Activated naive CD4-positive, alpha-beta T cell treated with anti-CD3 and anti-CD28 coated beads, Interleukin-2, amount 10 ng/mL, durations not matched to agents 7 days and 5 days (primary cell): ENCODE measurements around the gene SDF4.

Experiments
- CTCF ChIA-PET: fragments of 350-600 bp; sonication (Branson Sonifier 250); formaldehyde crosslinking; loops from one replicate; lab custom pipeline; 2021; ENCODE audit warnings: antibody characterized with exemption; lab: Charles Lee
- DNase-seq: peaks from one replicate; pipeline ENCODE4 v3.0.0-alpha.2; 2020
- H3K27ac Mint-ChIP-seq: one replicate; pipeline ENCODE4 v1.8.0; 2021; ENCODE audit warnings: mild to moderate bottlenecking, moderate library complexity, mixed read lengths
- H3K27me3 Mint-ChIP-seq: one replicate; pipeline ENCODE4 v1.8.0; 2021; ENCODE audit warnings: mild to moderate bottlenecking, mixed read lengths
- H3K36me3 Mint-ChIP-seq: one replicate; pipeline ENCODE4 v1.8.0; 2021; ENCODE audit warnings: mixed read lengths
- H3K4me1 Mint-ChIP-seq: one replicate; pipeline ENCODE4 v1.8.0; 2021; ENCODE audit warnings: mixed read lengths
- H3K4me3 Mint-ChIP-seq: one replicate; pipeline ENCODE4 v1.8.0; 2021; ENCODE audit warnings: mild to moderate bottlenecking, moderate library complexity, mixed read lengths
- H3K9me3 Mint-ChIP-seq: one replicate; pipeline ENCODE4 v1.8.0; 2021; ENCODE audit warnings: mixed read lengths

SDF4 gene

DNA sequence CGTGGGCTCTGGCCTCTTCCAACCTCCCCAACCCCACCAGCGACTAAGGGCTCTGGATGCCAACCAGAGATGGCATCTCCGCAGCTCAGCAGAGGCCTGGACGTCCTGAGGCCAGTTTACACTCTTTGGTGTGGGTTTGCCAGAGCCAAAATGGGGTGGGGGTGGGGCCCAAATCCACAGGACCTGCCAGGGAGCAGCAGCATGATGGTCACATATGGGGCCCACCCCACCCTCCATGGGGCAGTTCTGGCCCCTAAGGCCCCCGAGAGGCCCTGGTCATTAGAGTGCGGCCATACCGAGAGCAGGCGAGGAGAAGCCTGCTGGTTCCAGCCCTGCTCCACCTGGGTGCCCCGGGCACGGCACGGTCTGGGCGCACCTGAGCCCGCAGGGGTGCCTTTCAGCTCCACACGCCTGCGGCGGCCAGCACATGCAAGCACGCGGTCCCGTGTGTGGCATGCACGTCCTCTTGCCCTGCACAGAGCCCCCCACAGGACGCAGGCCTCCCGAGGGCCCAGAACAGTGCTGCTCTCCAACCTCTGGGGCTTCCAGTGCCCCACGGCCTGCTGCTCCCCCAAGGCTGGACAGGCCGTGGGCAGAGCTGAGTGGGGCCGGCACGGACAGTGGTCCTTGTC, 9.9 kb upstream of the SDF4 start:
- DNase-seq: no peak
- H3K4me1 Mint-ChIP-seq: no peaks in the 10 kb centered on the region
- CTCF ChIA-PET: interaction anchor here (0.8 kb wide), 1 partner anchor 119 kb away, joined by 5 read pairs; no protein-coding TSS in a partner anchor
- H3K9me3 Mint-ChIP-seq: no peaks in the 10 kb centered on the region
- no peaks in the 10 kb centered on the region for H3K36me3 Mint-ChIP-seq
- no peak overlapping the region for H3K4me3 Mint-ChIP-seq
- peaks cover 26% of the 10 kb centered on the region for H3K27me3 Mint-ChIP-seq
- H3K27ac Mint-ChIP-seq: no peak overlapping the region

DNA sequence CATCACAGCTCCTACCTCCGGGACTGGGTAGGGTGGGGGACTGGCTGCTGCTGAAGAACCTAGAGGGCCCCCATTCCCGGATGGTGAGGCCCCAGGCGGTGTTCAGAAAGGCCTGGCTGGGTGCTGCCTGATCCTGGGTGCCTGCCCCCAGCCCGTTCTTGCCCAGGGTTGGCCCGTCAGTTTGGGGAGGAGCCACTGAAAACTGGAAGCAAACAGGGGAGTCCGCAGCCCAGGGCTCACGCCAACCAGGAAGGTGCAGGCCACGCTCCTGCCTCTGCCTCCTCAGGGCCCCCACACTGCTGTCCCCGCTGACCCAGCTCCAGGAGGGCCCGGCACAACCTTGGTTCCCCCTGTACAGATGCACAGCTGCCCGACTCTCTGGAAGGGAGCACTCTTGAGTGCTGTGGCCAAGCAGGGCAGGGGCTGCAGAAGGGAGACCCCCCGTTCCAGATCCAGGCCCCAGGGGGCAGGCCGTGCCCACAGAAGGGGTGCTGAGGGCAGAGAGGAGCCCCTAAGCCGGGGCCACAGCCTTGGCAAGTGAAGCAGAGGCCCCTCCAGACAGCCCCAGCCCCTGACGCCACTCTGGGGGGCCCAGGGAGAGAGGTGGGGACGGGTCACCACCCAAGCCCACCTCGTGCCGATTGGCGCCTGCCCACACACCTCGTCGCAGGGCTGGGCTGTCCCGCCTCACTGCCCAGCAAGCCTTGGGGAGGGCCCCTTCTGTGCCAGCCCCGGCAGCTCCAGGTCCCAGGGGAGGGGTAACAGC, 9.2 kb upstream of the SDF4 start:
- H3K4me1 Mint-ChIP-seq: no peaks in the 10 kb centered on the region
- H3K27me3 Mint-ChIP-seq: peaks cover 22% of the 10 kb centered on the region
- H3K4me3 Mint-ChIP-seq: no peak overlapping the region
- no peaks in the 10 kb centered on the region for H3K36me3 Mint-ChIP-seq
- H3K9me3 Mint-ChIP-seq: no peaks in the 10 kb centered on the region
- DNase-seq: no peak
- CTCF ChIA-PET: no interaction called here
- H3K27ac Mint-ChIP-seq: no peak overlapping the region

DNA sequence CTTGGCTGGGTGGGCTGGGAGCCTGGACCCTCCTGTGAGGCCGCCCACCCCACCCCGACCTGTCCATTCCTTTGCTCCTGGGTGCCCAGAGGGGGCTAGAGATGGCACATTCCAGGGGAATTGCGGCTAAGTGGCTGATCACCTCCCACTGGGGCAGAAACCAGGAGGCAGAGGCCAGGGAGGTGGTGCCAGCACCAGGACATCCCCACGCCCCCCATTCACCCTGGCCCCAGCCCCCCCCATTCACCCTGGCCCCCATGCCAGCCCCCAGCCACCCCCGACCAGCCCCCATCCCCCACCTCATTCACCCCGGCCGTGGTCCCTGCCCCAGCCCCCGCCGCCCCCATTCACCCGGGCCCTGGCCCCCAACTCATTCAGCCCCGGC, 8.5 kb upstream of the SDF4 start:
- Mint-ChIP-seq H3K27me3 (peaks cover 15% of the 10 kb centered on the region), H3K9me3 (no peaks in the 10 kb centered on the region), H3K27ac (no peak overlapping the region), H3K4me3 (no peak overlapping the region), H3K4me1 (no peaks in the 10 kb centered on the region), H3K36me3 (no peaks in the 10 kb centered on the region)
- CTCF ChIA-PET: no interaction called here
- no peak for DNase-seq

DNA sequence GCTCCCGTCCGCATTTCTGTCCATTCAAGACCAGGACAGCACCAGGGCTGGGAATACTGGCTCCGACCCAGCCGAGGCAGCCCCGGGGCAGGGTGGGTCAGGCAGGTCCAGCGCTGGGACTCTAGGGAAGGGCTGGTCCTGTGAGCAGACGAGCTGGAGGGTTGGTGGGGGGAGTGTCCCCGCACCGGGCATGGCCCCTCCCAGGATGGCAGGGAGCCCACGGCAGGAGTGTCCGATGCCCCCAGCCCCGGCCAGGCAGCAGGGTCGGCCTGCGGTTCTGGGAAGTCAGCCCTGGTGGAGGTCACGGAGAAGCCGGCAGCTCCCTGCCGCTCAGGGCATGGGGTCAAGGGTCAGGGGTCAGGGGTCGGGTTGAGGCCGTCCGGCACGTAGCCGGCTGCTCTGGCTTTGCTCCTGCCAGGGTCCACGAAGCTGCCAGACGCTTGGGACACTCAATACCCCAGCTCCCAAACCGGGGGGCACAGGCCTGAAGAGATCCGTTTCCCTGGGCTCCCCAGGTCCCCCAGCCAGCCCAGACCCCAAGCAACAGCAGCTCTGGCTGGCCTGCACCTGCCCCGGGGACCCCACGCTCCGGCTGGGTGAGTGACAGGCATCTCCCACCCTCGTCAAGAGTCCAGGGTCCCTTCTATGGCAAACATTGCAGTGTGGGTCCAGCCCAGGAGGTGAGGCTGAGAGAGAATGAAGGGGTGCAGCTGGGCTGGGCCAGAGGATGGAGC, 8.0 kb upstream of the SDF4 start:
- CTCF ChIA-PET: no interaction called here
- H3K27ac Mint-ChIP-seq: no peak overlapping the region
- H3K4me1 Mint-ChIP-seq: peaks cover under 1% of the 10 kb centered on the region
- no peak overlapping the region for H3K4me3 Mint-ChIP-seq
- no peak for DNase-seq
- H3K9me3 Mint-ChIP-seq: no peaks in the 10 kb centered on the region
- no peaks in the 10 kb centered on the region for H3K36me3 Mint-ChIP-seq
- H3K27me3 Mint-ChIP-seq: peaks cover 12% of the 10 kb centered on the region

DNA sequence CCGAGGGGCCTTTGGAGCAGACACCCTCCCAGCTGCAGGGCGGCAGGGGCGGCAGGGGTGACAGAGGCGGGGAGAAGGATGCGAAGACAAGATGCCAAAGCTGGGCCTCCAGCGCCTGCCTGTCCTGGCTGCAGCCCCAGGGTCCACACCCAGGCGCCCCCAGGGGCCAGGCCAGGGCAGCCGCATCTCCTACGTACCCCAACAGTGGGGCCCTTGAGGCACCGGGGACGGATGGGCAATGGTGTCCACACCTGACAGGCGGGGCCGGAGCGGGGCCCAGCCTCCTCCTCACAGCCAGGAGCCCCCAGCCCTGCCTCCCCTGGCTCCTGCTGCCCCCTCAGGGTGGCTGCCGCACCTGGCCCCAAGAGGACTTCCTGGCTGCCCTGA, 7.4 kb upstream of the SDF4 start:
- Mint-ChIP-seq H3K4me1 (peaks cover 6% of the 10 kb centered on the region), H3K27ac (no peak overlapping the region), H3K36me3 (peaks cover 4% of the 10 kb centered on the region), H3K4me3 (no peak overlapping the region), H3K27me3 (peaks cover 9% of the 10 kb centered on the region), H3K9me3 (no peaks in the 10 kb centered on the region)
- DNase-seq: no peak
- CTCF ChIA-PET: no interaction called here

DNA sequence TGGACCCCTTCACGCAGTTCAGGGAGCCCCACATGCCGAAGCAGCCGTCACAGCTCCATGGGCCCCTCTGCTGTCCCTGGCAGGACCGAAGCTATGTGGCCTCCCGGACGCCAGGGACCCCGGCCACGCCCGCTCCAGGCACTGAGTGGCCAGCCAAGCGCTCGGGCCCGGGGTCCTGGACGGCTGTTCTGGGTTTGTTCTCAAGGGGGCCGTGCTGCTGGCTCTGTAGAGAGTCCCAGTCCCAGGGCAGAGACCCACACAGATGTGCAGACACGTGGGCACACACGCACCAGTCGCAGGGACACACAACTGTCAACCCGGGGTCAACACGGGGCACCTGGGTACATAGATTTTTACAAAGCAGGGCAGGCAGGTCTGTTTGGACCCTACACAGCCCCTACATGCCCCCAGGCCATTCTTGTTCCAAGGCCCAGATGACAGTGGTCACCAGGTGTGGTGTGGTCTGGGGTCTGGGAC, 6.9 kb upstream of the SDF4 start:
- no peak for DNase-seq
- CTCF ChIA-PET: interaction anchor here (1.1 kb wide), 1 partner anchor 22 kb away, joined by 3 read pairs; no protein-coding TSS in a partner anchor
- Mint-ChIP-seq H3K9me3 (no peaks in the 10 kb centered on the region), H3K36me3 (peaks cover 8% of the 10 kb centered on the region), H3K27me3 (peaks cover 5% of the 10 kb centered on the region), H3K4me3 (no peak overlapping the region), H3K4me1 (peaks cover 11% of the 10 kb centered on the region), H3K27ac (no peak overlapping the region)

DNA sequence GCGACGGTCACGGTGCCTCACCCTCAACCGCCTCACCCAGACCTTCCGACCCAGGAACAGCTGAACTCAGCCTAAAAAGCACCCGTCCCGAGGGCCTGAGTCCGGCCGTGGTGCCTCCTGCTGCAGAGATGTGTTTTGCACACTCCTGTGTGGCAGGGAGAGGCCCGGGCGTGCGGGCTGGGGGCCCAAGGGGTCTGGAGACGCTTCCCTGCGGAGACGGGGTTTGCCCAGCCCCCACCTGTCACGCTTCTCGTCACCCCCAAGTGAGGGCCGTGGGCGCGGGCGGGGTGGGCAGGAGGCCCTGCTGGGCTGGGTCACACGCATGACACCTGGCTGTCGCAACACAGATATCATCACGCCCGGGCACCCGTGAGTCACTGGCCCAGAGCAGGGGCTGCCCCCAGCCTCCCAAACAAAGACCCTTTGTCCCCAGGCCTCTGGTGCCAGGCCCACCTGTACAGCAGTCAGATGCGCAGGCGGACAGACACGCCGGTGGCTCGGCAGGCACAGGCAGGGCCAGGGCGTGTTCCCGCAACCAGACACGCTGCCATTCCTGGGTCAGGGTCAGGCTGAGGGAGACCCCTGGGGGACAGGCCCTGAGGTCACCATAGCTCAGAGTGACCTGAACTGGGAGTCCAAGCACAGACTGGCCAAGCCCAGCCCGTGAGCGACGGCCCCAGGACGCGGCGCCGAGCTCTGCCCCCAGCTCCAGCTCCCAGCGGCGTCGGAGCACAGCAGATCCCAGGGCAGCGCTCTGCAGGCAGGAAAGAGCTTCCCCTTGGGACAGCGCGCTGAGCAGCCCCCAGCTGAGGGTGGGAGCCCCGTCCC, 6.3 kb upstream of the SDF4 start:
- Mint-ChIP-seq H3K27me3 (peaks cover 5% of the 10 kb centered on the region), H3K9me3 (no peaks in the 10 kb centered on the region), H3K4me1 (peaks cover 15% of the 10 kb centered on the region), H3K4me3 (no peak overlapping the region), H3K27ac (no peak overlapping the region), H3K36me3 (peaks cover 10% of the 10 kb centered on the region)
- no peak for DNase-seq
- CTCF ChIA-PET: interaction anchor here (1.1 kb wide), 1 partner anchor 22 kb away, joined by 3 read pairs; no protein-coding TSS in a partner anchor

DNA sequence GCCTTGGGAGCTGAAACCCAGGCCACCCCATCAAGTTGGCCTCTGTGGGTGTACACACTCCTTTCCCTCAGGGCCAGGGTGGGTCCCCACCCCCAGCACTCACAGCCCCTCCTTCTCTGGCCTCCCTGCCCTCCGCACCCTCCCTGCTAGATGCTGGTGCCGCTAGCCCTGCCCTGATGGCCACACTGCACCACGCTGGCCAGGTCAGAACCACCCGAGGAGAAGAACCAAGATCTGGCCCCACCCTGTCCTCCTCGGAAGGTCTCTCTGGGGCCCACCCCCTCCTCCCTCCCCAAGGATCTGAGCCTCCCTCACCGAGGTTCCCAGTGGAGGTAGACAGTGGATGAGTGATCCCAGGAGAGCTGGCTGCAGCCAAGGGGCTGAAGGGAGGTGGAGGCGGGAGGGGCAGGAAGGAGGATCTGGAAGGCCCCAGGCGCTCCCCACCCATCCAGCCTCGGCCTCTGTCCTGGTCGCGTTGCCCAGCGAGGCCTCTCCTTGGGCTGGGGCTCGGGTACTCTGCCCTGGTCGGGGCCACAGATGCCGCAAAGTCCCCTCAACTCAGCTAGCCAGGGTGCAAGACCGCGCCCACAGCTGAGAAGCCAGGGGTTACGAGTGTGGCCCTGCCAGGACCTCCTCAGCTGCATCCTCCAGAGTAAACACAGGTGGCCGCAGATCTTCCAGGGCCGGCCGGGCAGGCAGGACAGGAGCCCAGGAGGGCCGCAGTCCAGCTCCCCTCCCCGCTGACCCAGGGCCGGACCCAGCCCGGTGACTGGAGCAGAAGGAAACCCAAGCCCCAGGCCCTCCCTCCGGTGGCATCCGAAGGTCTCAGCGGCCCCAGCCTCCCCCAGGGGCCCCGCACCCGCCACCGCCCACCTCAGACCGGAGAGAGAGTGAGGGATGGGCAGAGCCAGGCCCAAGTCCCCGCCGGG, 5.4 kb upstream of the SDF4 start:
- no peaks in the 10 kb centered on the region for H3K9me3 Mint-ChIP-seq
- no peak overlapping the region for H3K27ac Mint-ChIP-seq
- H3K36me3 Mint-ChIP-seq: peaks cover 10% of the 10 kb centered on the region
- no peak for DNase-seq
- H3K27me3 Mint-ChIP-seq: peaks cover 5% of the 10 kb centered on the region
- H3K4me1 Mint-ChIP-seq: peaks cover 15% of the 10 kb centered on the region
- H3K4me3 Mint-ChIP-seq: no peak overlapping the region
- CTCF ChIA-PET: interaction anchor here (1.1 to 2.1 kb wide), 2 partner anchors 23 to 115 kb away, joined by 3 to 7 read pairs; no protein-coding TSS in a partner anchor

DNA sequence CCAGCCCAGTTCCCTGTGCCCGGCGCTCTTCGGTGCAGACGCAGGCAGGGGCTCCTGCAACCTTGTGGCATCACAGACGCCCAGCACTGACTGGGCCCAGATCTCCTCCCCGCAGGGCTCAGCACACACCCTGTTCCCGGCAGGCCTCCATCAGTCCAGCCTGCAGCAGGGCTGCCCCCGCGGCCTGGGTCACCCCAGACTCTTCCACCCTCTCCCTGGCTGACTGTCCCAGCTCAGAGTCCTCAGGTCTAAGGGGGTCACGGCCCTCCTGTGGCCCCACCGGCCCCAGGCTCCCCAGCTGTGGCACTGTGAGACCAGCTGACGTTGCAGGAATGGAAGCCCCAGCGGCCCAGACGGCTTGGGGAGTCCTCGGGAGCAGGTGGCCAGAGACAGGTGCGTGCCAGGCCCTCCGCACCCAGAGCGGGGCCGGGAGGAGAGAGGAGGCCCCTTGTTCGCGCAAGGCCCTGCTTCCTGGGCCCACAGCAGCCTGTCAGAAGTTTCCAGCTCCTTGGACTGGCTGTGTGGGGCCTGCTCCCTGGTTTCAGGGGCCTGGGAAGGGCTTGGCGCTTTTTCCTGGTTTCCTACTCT, 4.5 kb upstream of the SDF4 start:
- Mint-ChIP-seq H3K9me3 (no peaks in the 10 kb centered on the region), H3K4me1 (peaks cover 15% of the 10 kb centered on the region), H3K27ac (no peak overlapping the region), H3K4me3 (no peak overlapping the region), H3K36me3 (peaks cover 10% of the 10 kb centered on the region), H3K27me3 (peaks cover 5% of the 10 kb centered on the region)
- CTCF ChIA-PET: interaction anchor here (2.1 kb wide), 1 partner anchor 114 kb away, joined by 7 read pairs; no protein-coding TSS in a partner anchor
- no peak for DNase-seq

DNA sequence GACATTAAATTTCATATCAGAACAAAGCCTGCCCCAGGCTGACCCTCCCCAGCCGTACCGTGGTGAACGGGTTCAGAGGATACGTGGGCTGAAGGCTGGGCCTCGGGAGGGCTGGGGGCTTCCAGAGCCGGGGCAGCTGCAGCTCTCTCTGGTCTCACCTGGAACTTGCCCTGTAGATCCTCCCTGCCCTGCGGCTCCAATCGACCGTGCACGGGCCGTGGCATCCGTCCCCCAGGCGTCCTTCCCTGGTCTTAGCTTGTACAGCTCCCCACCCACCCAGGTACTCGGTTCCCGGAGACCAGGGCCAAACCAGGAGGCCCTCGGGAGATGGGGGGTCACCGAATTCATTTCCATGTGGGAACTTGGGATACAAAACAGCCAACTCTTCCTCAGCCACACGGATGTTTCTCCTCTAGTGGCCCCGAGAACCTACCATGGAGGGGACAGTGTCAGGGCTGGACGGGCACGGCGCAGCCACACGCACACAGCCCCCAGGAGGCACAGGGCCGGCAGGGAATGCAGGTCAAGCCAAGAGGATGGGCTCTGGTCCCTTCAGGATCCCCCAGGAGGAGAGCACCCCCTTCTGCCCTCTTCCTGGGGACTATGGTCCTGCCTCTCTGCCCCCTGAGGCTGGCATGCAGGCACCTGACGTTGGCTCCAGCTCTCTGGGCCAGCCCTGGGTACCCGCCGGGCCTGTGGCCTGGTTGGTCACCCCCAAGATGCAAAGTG, 3.4 kb upstream of the SDF4 start:
- H3K27ac Mint-ChIP-seq: no peak overlapping the region
- no peak for DNase-seq
- H3K4me1 Mint-ChIP-seq: peaks cover 22% of the 10 kb centered on the region
- H3K9me3 Mint-ChIP-seq: no peaks in the 10 kb centered on the region
- CTCF ChIA-PET: interaction anchor here (1.1 to 2.1 kb wide), 2 partner anchors 20 to 113 kb away, joined by 3 to 7 read pairs; no protein-coding TSS in a partner anchor
- peaks cover 5% of the 10 kb centered on the region for H3K27me3 Mint-ChIP-seq
- peaks cover 16% of the 10 kb centered on the region for H3K36me3 Mint-ChIP-seq
- no peak overlapping the region for H3K4me3 Mint-ChIP-seq

DNA sequence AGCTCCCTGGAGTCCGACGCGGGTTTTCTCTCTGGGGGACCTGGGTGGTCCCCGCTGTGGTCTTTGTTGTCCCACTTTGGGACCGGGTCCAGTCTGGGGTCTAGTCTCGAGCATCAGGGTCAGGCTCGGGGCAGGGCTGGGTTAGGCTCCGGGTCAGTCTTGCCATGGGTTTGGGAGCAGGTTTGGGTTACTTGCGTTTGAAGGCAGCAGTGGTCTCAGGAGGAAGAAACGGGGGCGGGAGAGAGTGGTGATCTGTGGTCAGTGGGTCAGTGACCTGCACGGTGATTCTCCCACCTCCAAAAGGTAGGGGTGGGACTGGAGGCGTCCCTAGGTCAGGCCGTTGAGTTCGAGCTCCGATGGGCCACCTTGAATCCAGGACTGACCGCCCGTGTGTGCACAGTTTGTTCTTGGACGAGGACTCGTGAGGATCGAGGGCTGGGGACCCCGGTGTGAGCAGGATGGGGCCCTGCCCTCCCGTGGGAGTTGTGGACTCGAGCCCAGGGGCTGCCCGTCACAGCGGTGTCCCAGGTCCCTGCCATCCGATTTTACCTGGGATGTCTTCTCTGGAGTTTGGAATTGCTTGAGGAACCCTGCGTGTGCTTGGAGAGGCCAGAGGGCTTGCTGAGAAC, 2.5 kb upstream of the SDF4 start:
- DNase-seq: no peak
- Mint-ChIP-seq H3K4me1 (peaks cover 29% of the 10 kb centered on the region), H3K27ac (no peak overlapping the region)

DNA sequence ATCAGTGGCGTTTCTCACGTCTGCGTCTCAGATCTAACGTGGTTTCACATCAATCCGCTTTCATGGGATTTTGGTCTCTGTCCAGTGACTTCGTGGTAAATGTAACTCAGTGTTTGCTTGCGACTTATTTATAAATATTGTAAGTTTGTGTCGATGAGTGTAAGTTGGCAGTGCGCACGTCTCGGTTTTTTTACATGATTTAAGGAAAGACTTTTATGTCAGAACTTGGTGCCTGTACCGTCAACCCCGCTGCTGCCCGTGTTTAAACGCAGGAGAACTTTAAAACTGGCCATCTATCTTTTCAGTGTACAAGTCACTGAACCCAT, 1.7 kb upstream of the SDF4 start:
- Mint-ChIP-seq H3K4me3 (peak overlapping the region; percentile 67), H3K4me1 (peaks cover 29% of the 10 kb centered on the region), H3K27ac (peak overlapping the region; percentile 6), H3K36me3 (peaks cover 28% of the 10 kb centered on the region), H3K27me3 (no peaks in the 10 kb centered on the region), H3K9me3 (no peaks in the 10 kb centered on the region)
- CTCF ChIA-PET: no interaction called here
- DNase-seq: no peak

More for the DNA sequence above, 2.5 kb upstream of the SDF4 start:
- H3K9me3 Mint-ChIP-seq: no peaks in the 10 kb centered on the region
- H3K27me3 Mint-ChIP-seq: peaks cover 5% of the 10 kb centered on the region
- CTCF ChIA-PET: interaction anchor here (1.1 kb wide), 1 partner anchor 19 kb away, joined by 3 read pairs; no protein-coding TSS in a partner anchor
- peak overlapping the region; percentile 26 for H3K4me3 Mint-ChIP-seq
- H3K36me3 Mint-ChIP-seq: peaks cover 23% of the 10 kb centered on the region
